HEK293 (cell line): ENCODE measurements around the gene DDX46.

Experiments
- REST ChIP-seq: fragments of 450-650 bp; formaldehyde crosslinking; IDR thresholded peaks from 2 replicates; pipeline ENCODE4 v1.5.1; 2016; ENCODE audit warnings: missing biosample characterization, missing genetic modification characterization
- YY1 ChIP-seq: fragments of 450-650 bp; formaldehyde crosslinking; IDR thresholded peaks from 2 replicates; pipeline ENCODE4 v1.5.1; 2018; ENCODE audit warnings: missing biosample characterization, missing genetic modification characterization
- ZNF274 ChIP-seq, 2 experiments: fragments of 200-500 bp in 1 of 2; fragments of 450-650 bp in 1 of 2; sonication (Bioruptor generic) in 1 of 2; formaldehyde crosslinking in 1 of 2; IDR thresholded peaks; 2 replicates each; pipeline versions ENCODE4 v1.5.1 to v1.6.1; 2014 to 2016; ENCODE audit warnings: borderline replicate concordance in 1 of 2, inconsistent platforms in 1 of 2, low read length in 1 of 2, missing biosample characterization in 1 of 2, missing genetic modification characterization in 1 of 2
- ZNF423 ChIP-seq: fragments of 450-650 bp; formaldehyde crosslinking; IDR thresholded peaks from 2 replicates; pipeline ENCODE4 v1.5.1; 2016; ENCODE audit warnings: missing biosample characterization, missing genetic modification characterization
- ZNF785 ChIP-seq: fragments of 450-650 bp; formaldehyde crosslinking; IDR thresholded peaks from 2 replicates; pipeline ENCODE4 v1.5.1; 2016; ENCODE audit warnings: missing biosample characterization, missing genetic modification characterization
- TF ChIP-seq, protein P1 (sequence below): fragments of 450-650 bp; formaldehyde crosslinking; IDR thresholded peaks from 2 replicates; pipeline ENCODE4 v1.5.1; 2016; ENCODE audit warnings: missing biosample characterization, missing genetic modification characterization

DNA sequence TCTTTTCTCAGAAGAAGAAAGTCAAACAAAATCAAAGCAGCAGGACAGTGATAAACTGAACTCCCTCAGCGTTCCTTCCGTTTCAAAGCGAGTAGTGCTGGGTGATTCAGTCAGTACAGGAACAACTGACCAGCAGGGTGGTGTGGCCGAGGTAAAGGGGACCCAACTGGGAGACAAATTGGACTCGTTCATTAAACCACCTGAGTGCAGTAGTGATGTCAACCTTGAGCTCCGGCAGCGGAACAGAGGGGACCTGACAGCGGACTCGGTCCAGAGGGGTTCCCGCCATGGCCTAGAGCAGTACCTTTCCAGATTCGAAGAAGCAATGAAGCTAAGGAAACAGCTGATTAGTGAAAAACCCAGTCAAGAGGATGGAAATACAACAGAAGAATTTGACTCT, 17.5 kb upstream of the DDX46 start:
- TF ChIP-seq, protein P1, sequence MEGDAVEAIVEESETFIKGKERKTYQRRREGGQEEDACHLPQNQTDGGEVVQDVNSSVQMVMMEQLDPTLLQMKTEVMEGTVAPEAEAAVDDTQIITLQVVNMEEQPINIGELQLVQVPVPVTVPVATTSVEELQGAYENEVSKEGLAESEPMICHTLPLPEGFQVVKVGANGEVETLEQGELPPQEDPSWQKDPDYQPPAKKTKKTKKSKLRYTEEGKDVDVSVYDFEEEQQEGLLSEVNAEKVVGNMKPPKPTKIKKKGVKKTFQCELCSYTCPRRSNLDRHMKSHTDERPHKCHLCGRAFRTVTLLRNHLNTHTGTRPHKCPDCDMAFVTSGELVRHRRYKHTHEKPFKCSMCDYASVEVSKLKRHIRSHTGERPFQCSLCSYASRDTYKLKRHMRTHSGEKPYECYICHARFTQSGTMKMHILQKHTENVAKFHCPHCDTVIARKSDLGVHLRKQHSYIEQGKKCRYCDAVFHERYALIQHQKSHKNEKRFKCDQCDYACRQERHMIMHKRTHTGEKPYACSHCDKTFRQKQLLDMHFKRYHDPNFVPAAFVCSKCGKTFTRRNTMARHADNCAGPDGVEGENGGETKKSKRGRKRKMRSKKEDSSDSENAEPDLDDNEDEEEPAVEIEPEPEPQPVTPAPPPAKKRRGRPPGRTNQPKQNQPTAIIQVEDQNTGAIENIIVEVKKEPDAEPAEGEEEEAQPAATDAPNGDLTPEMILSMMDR (tag by site-specific recombination), result no peak
- TF ChIP-seq ZNF423 (tag by site-specific recombination) (no peak), YY1 (tag by site-specific recombination) (no peak), REST (tag by site-specific recombination) (no peak), ZNF274 (IDR thresholded peaks at IDR 0.05; ENCODE audit: low read length) (no peak), ZNF274 (tag by site-specific recombination; IDR thresholded peaks at IDR 0.05; ENCODE audit: borderline replicate concordance) (no peak), ZNF785 (tag by site-specific recombination) (no peak)
